HG03060 (cell line): ENCODE measurements around the gene IGF2.

Source experiments
- ATAC-seq: cut with Tn5 transposase; IDR thresholded peaks from one replicate; pipeline ENCODE4 v1.9.1; 2021; ENCODE audit warnings: low read depth, moderate number of reproducible peaks; ENCODE audit not compliant: unreplicated experiment

IGF2 gene

GRCh38 chr11:2154195-2154585 lies 15.0 kb upstream of the IGF2 start:
- ATAC-seq: no peak

GRCh38 chr11:2153581-2154194 lies 14.5 kb upstream of the IGF2 start:
- no peak for ATAC-seq

- ATAC-seq: no peak
These were observed 12.5 kb upstream of the IGF2 start for GRCh38 chr11:2151500-2152257.

GRCh38 chr11:2149864-2150847 lies 11.0 kb upstream of the IGF2 start:
- ATAC-seq: no peak

- no peak for ATAC-seq
These were observed 10.3 kb upstream of the IGF2 start for GRCh38 chr11:2149460-2149859.

- no peak for ATAC-seq
These were observed 9.4 kb upstream of the IGF2 start for GRCh38 chr11:2148595-2148994.

GRCh38 chr11:2147391-2147790 lies 8.2 kb upstream of the IGF2 start:
- no peak for ATAC-seq

- no peak for ATAC-seq
These were observed 6.9 kb upstream of the IGF2 start for GRCh38 chr11:2146051-2146450.

- ATAC-seq: no peak
These were observed 5.5 kb upstream of the IGF2 start for GRCh38 chr11:2144544-2145248.

GRCh38 chr11:2143799-2144543 lies 4.8 kb upstream of the IGF2 start:
- ATAC-seq: no peak

GRCh38 chr11:2143477-2143798 lies 4.2 kb upstream of the IGF2 start:
- no peak for ATAC-seq

- ATAC-seq: no peak
These were observed 3.6 kb upstream of the IGF2 start for GRCh38 chr11:2142762-2143202.

GRCh38 chr11:2142300-2142759 lies 3.1 kb upstream of the IGF2 start:
- no peak for ATAC-seq

- ATAC-seq: no peak
These were observed 1.5 kb upstream of the IGF2 start for GRCh38 chr11:2140411-2141400.

- ATAC-seq: no peak
These were observed 590 bp upstream of the IGF2 start for GRCh38 chr11:2139621-2140337.

- no peak for ATAC-seq
These were observed 612 bp downstream of the IGF2 start for GRCh38 chr11:2138431-2139122.

GRCh38 chr11:2138068-2138430 lies 1.1 kb downstream of the IGF2 start:
- no peak for ATAC-seq
